NOMO-1 treated with dmso at 0.1 percent for 144 hours (cell line): ENCODE data around the gene GLRX5.

ENCODE experiments used
- DNase-seq: peaks from one replicate; lab custom pipeline; 2025; ENCODE audit not compliant: unreplicated experiment; lab: John Stamatoyannopoulos, UW

GLRX5 gene

GRCh38 chr14:95515596-95516552 lies 19.0 kb upstream of the GLRX5 start:
- DNase-seq: peak; percentile 90

GRCh38 chr14:95516554-95517181 lies 18.2 kb upstream of the GLRX5 start, which contains the start of gene SYNE3:
TSS of gene SYNE3 (minus strand) at chr14:95516650. CDS start at chr14:95475821, 40,829 bp downstream.
- DNase-seq: no peak

DNA sequence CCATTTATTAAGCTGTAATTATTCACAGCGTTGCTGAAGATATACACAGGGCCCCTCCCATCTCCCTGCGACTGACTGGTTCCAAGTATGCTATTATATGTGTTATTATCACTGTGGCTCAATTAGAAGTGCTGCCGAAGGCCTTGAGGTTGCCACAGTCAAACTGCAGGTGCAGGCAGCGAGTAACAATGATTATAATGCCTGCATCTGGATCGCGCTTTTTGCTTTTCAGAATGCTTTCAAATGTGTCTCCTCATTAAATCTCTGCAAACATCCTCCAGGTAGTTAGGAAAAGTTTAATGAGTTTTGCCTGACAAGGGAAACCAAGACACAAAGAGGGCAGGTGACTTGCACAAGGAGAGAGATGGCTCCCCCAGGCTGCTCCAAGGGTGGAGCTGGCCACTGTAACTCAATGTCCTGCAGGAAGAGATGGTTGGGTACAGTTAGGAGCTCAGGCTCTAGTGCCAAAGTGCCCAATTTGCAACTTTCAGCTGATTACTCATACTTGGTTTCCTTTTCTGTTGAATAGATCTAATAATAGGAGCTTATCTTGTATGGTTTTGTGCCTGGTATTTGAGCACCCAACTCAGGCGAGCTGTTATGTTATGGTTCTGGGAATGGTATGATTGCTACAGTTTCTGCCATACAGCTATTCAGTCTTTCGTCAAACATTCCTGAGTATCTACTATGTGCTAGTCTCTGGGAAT lies 16.7 kb upstream of the GLRX5 start:
- no peak for DNase-seq

- peak; percentile 60 for DNase-seq
Observed at GRCh38 chr14:95519699-95520098, 15.2 kb upstream of the GLRX5 start.

- no peak for DNase-seq
Observed at GRCh38 chr14:95520346-95520745, 14.5 kb upstream of the GLRX5 start.

GRCh38 chr14:95521001-95521400 lies 13.8 kb upstream of the GLRX5 start:
- DNase-seq: no peak

DNA sequence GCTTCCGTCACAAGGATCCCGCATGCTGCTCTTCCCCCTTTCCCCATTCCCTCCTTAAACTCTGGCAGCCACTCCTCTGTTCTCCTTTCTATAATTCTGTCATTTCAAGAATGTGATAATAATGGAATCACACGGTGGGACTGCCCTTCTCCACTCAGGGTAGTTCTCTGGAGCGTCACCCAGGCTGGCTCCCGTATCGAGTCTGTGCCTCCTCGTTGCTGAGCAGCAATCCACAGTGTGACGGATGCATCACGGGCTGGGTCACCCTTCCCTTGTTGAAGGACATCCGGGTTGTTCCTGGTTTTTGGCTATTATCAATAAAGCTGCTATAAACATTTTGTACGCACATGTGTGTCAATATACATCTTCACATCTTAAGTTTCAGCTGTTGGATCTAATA lies 12.7 kb upstream of the GLRX5 start:
- no peak for DNase-seq

- no peak for DNase-seq
Observed at GRCh38 chr14:95522556-95522955, 12.3 kb upstream of the GLRX5 start.

DNA sequence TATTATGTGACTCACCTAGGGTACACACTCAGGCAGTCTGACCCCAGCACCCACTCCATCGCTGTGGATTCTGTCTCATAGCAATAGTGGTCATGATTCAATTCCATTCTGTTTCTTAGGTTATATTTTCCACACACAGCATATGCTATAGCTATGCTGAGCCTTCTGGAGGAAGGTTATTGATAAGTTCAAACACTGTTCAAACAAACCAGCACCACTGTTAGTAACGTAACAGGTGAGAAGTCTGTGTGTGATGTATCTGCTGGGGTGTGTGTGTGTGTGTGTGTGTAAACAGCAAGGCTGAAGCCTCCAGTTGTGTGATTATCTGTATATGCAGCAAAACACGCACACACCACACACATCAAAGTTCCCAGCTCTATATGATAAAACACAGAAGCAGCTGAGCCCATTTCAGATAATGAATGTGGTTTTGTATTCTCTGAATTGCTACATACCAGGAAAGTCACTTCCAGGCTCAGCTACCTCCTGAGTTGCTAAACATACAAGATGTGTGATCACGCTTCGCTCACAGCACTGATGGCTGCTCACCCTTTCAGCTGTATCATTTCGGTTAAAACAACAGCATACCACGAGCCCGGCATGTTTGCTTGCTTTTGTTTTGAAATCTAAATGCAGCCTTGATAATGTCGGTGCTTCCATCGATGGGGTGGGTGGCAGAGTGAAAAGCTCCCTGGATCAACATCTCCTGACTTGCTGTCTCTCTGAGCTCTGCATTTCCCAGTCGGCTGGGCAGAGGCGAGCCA lies 11.6 kb upstream of the GLRX5 start:
- DNase-seq: no peak

GRCh38 chr14:95523815-95524448 lies 10.9 kb upstream of the GLRX5 start:
- DNase-seq: no peak

DNA sequence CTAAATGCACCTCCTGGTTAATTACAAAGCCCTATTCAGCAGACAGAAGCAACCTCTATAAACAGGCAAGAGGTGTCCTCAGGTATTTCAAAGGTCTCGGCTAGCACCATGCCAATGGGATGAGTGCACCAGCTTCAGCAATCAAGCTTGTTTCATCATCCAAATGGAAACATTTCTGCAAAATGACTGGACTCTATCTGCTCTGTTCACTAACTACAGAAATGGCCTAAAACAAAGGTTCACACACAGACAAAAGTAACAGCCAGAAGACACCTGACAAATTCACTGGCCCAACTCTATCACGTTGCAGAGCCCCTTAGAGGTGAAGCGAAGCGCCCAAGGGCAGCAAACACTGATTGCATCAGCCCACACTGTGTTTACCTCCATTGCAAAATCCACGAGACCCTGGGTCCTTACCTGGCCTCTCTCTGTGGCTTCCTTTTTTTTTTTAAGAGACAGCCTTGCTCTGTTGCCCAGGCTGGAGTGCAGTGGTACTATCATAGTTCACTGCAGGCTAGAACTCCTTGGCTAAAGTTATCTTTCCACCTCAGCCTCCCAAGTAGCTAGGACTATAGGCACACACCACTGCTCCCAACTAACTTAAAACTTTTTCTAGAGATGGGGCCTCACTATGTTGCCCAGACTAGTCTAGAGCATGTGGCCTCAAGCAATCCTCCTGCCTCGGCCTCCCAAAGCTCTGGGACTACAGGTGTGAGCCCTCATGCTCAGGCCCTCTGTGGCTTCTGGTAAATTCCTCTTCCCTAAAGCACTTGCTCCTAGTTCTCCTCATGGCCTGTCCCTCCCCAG lies 9.9 kb upstream of the GLRX5 start:
- DNase-seq: no peak

DNA sequence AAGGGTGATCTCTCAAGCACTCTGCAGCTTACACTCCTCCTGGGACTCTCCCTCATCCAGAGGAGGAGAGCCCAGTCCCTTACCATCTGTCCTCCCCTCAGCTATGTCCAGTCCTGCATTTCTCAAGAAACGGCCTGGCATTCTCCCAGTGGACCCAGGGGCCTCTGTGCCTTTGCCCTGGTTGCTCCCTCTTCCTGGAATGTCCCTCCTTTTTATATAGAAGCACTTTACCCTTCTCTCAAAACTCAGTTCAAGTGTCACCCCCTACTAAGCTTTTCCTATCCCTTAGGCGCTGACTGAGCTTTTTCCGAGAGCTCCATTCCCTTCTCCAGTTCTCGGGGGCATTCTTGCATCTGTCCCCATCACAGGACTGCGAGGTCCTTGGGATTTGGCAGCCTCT lies 8.9 kb upstream of the GLRX5 start:
- no peak for DNase-seq

GRCh38 chr14:95526483-95527386 lies 8.1 kb upstream of the GLRX5 start:
- DNase-seq: peak; percentile 16

DNA sequence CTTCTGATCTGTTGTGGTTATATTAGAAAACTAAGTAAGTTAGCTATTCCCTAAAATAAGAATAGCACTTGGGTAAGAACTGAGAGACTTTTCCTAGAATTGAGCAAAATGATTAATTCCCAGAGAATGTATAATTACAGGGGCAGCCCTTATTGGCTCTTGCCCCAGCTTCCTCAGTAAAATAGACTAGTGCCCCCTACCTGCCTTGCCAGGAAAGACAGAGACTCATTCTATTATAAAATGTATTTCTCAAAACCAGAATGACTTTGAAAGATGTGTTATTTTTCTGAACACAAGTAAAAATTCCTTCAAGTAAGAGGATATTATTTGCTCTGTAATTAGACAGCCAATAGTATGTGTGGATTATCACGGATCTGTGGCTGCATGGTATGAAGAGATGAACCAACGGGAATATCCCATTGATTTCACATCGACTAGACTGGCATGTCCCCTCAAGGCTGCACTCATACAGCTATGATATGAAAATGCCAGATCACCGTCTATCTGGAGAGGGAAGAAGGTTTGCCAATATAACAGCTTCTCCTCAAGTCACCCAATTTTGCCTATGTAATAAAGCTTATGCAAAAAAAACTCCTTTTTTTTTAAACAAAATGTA lies 7.4 kb upstream of the GLRX5 start:
- no peak for DNase-seq

DNA sequence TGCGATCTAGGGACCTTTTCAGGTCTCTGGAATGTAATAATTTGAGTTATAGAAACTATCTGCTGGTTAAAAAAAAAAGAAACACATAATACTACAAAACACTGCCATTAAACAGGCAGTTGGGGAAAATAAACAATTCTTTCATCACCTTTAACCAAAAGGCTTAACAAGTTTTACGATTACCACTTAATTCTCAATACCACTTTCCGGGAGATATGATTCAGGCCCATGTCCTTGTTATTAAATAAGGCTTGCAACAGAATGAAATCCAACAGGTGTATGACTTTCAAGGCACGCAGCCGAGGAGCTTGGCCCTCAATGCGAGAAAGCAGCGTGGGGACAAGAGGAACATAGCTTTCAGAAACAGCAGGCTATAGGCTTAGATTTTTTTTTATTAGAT lies 5.6 kb upstream of the GLRX5 start:
- no peak for DNase-seq

- no peak for DNase-seq
Observed at GRCh38 chr14:95530473-95531276, 4.2 kb upstream of the GLRX5 start.

DNA sequence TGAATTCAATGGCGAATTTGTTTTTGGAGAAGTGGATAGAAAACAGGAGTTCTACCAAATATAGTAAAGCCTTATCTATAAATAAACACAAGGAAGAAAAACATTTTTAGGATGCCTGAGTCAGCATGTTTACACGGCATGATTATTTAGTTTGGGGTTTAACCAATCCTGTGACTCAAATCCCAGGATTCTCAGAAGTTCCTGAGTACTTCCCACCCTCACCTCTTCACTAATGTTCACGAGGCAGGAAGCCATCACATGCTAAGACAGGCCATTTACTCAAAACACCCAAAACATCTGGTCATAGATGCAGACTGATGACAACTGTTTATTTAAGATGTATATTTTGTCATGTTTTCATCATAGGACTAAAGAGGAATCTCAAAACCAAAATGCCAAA lies 3.4 kb upstream of the GLRX5 start:
- no peak for DNase-seq
